CD4-positive, alpha-beta T cell treated with Interferon alpha-2 for 1 hour (primary cell): Measurements from ENCODE around the gene MED22.
"Not testable (repeated sequence)": the region's sequence is repeated elsewhere in the genome, so short reads cannot be mapped to it uniquely, and the experiment has no call there.

Experiments
- DNase-seq, 2 donors: peaks; one replicate each; pipeline ENCODE4 v3.0.0-alpha.2; 2020 to 2022

MED22 gene

GRCh38 chr9:133304158-133304470, 43.8 kb downstream of the MED22 start:
- no peak for DNase-seq

- no peak for DNase-seq
These were observed 44.4 kb downstream of the MED22 start for GRCh38 chr9:133303266-133304157.

- no peak for DNase-seq
These were observed 46.4 kb downstream of the MED22 start for GRCh38 chr9:133301253-133302230.

GRCh38 chr9:133299996-133300395, 47.9 kb downstream of the MED22 start:
- DNase-seq, result not testable (repeated sequence)

GRCh38 chr9:133294257-133294656, 53.7 kb downstream of the MED22 start:
- DNase-seq, result no peak

- DNase-seq, result no peak
These were observed 57.1 kb downstream of the MED22 start for GRCh38 chr9:133290751-133291302.
